Activated gamma-delta T cell treated with Interleukin-2 at 50 U/mL for 16 hours (primary cell): ENCODE measurements around the gene TUBA8.
"Not testable (repeated sequence)": the region's sequence is repeated elsewhere in the genome, so short reads cannot be mapped to it uniquely, and the experiment has no call there.

Source experiments
- DNase-seq: peaks from one replicate; pipeline ENCODE4 v3.0.0-alpha.2; 2020

Gene TUBA8

DNA sequence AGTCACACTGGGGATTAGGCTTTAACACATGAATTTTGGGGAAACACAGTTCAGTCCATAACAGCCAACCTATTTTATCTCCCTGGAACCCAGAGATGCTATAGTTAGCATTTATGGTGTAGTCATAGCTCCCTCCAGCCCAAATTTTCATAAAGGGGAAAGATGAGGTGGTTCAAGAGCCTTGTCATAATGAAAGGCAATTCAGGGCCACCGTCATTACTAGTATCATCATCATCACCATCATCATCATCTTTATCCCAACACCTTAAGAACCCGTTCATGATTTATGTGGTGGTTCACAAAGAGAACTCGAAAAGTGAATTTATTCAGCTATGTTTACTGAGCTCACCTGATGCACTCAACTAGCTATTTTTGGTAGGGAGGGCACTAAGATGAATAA is 2.4 kb upstream of the TUBA8 start:
- no peak for DNase-seq

DNA sequence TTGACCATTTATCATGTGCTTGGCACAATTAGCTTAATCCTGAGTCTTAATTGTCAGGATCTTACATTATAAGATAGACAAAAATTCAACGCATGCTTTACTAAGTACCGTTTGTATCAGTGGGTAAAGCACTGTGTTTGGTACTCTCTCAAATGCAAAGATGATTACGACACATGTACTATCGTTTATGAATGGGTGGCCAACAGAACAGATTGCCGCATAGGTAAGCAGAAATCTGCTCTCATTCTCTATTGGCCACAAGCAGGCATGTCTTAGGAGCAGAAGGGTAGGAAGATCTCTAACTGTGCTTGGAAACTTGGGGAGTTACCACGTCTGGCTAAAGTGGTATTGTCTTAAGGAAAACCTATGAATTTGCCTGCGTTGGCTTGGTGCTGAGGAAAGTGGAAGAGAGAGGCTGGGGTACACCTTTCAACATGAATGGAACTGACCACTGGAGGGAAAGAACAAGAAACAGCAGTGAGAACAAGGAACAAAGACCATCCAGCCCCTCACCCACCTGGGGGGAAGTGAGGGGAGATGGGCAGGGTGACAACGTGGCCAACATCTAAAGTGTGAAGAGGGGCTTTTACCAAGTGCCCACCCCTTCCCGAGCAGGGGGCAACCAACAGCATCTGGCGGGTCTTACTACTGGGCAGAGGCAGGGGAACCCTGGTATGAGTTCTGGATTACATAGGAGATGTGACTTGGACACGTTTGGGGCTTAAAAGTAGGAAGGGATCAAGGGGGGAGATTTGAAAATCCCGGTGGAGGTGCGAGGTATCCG is 1.0 kb upstream of the TUBA8 start:
- no peak for DNase-seq

DNA sequence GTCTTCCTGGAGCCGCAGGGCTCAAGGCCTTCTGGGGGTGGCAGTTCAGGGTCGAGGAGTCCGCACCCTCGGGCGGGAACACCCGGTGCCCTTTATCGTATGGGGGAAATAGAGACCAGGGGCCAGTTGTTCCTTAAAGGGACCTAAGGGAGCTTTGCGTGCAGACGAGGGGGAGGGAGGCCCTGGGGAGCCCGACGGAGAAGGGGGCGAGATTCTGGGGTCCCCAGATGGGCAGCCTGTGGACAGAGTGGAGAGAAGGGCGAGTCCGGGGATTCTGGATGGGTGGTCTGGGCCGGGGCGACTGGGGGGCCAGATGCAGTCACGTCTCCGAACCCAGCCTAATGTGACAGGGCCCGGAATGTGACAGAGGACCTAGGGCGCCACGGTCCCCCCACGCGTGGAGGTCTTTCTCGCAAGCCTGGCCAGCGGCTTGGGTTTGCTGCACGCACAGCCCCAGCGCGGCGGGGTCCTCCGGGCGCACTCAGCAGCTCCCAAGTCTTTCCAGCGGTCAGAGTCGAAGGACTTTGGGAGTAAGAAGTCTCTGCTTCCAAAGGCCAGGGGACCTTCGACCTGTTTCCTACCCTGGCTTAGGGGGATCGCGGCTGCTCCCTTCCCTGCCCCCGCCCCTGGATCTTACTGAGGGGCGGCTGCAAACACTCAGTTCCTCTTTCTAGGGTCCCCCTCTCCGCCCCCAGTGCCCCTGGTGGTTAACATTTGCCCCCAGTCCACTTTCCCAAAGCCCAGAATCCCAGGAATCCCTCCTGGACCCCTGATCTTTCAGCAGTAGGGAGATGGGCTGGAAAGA is 547 bp downstream of the TUBA8 start:
- DNase-seq = no peak

DNA sequence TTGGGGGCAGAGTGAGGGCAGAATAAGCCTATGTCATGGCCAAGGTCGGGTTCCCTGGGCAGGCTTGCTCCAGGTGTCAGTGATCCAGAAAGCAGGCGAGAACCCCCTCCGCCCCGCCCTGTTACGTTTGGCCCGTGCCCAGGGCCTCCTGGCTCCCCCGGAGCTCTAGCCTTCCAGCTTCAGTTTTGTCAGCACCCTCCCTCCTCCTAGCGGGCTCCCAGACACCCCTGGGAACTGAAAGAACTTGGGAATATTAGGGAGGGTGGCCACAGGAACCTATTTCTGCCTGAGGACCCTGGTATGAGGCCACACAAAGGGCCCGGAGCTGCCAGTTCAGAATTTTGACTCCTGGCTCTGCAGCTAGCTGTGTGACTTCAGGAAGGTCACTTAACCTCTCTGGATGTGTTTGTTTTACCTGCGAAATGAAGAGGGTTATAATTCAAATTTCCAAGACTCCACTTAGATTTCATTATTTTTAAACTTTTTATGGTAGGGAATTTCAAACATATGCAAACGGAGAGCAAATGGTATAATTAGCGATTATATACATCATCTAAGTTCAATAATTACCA is 1.2 kb downstream of the TUBA8 start:
- no peak for DNase-seq

DNA sequence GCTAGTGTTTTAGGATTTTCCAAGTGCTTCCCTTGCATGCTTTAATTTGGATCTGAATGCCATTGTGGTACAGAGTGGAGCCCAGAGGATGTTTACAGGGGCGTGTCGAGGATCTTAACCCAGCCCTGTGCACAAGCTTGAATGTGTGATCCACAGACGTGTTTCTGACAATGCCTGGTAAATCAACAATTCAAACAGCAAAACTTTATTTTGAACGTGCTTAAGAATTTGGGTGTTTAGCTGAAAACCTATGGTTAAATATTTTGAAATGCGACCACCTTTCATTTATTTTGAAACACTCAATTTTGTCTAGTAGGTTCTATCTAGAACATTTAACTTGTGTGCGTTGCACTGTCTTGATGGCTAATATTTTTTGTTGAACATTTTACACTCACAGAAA is 1.8 kb downstream of the TUBA8 start:
- DNase-seq = no peak

DNA sequence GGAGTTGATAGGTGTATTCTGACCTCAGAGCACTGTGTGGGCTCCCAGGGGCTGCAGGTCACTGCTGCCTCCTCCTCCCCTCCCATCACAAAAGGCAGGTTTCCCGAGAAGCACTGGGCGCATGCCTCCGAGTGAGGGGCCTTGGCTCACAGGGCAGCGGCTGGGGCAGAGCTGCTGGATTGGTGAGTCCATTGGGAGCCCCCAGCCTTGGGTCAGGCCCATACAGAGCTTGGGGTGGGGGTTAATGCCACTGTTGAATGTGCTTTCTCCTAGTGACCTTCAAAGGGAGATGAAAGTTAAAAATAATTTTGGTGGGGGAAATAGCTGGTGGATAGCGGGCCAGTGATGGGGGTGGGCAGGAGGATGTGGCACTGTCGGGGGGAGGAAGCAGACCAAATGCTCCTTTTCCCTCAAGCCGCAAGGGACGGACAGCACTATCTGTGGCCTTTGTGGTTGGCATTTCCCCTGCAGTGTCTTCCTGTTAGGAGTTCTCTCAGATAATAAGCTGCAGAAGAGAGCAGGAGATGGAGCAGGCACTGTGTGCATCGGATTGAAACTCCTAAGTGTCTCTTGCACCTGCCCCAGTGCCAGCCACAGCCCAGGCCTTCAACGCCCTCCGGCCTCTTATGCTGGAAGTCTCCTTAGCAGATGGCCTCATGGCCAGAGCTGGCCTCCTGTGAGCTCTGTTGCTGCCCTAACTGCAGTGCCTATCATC is 3.2 kb downstream of the TUBA8 start:
- no peak for DNase-seq

DNA sequence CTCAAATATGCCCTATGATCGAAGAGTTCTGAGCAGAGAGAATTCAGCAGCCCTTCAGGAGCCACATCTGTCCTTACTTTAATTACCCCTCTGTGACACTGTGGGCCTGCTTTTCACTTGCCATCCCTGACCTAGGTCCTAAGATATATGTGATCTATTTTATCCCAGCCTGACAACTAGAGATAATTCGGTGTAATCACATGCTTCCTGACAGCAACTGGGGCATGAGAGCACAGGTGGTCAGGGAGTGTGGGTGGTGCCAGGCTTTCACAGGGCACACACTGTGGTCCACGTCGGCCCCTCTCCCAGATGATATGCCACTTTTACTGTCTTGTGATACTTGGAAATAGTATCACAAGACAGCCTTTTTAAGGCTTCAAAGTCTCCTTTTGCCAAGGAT is 3.9 kb downstream of the TUBA8 start:
- no peak for DNase-seq

DNA sequence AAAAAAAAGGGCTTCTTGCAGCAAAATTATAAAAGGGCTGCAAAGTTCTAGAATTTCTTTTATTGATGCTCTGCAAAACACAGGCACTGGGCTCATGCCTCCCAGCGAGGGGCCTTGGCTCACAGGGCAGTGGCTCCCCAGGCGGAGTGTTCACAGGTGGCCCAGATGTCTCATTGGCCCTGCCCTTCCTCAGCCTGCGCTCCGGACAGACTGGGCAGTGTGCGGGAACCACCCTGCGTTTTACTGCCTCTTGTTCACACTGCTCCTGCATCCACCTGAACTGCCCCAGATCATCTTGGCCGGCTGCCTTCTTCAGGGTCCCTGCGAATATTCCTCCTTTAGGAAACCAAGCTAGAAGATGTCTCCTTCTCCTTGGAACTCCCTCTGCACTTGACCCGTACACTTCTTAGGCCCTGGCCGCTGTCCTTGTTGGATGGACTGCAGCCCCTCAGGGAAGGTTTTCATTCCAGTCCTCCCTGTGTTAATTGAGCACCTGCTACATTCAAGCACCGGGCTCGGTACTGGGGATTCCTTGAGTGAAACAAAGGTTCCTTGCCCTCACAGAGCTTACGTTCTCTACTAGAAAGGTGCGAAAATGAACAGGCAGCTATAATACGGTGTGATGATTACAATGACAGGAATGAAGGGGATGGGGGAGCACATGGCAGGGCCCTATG is 4.5 kb downstream of the TUBA8 start:
- DNase-seq = no peak

DNA sequence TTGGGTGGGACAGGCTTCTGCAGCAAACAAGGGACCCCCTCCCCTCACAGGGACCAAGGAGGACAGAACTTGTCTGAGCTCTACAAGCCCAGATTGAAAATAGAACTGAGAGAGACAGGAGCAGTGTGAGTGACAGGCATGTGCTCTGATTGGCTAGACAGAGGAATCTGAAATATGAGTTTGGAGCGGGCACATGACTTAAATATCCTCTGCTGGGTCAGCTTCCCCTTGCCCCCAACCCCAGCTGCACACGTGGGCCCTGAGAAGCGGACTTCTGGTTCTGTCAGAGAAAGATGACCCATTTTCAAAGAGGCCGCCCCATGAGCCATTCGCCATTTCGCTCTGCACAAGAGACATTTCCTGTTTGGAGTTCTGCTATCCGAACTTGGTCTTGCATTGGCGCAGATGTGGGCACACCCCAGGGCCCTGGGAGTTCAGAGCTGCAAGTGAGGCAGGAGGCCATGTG is 5.3 kb downstream of the TUBA8 start:
- no peak for DNase-seq

DNA sequence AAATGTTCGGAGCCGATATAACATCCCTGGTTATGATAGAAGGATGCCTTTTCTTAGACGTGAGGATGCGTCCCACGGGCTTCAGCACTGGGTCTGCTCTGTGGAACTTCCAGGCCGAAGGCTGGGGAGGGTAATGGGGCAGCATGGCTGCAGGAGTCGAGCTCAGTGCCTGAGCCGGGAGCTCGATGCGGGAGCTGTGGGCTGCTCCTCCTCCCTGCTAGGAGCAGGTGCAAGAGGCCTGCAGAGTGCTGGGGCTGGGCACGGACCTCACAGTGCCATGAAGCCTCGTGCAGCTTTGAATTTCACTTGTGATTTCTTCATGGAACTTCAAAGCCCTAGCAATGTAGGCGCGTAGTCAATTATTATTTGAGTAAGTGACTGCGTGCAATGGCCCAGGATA is 6.0 kb downstream of the TUBA8 start:
- no peak for DNase-seq

DNA sequence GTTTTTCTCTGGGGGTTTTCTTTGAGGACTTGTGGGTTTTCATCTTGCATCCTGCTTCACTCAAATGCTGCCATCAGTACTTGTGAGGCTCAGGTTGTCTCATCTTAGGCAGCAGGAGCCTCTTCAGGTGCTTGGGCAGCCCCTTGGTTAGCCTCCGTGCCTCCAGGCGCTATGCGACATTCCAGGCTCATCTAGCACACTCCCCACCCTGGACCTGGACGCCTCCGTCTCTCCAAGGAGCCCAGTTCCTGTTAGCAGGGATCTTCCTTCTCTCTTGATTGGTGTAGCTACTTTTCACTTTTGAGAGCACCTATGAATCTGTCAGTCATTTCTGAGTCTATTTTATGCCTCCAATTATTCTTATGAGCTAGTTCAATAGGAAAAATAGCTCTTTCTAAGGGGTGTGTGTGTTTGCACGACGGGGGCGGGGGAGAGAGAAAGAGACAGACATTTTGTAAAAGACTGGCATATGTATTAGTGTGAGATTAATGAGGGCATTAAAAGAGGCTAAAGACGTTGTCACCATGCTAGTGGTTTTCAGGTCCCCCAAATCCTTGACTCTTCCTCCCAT is 7.8 kb downstream of the TUBA8 start:
- DNase-seq = no peak

DNA sequence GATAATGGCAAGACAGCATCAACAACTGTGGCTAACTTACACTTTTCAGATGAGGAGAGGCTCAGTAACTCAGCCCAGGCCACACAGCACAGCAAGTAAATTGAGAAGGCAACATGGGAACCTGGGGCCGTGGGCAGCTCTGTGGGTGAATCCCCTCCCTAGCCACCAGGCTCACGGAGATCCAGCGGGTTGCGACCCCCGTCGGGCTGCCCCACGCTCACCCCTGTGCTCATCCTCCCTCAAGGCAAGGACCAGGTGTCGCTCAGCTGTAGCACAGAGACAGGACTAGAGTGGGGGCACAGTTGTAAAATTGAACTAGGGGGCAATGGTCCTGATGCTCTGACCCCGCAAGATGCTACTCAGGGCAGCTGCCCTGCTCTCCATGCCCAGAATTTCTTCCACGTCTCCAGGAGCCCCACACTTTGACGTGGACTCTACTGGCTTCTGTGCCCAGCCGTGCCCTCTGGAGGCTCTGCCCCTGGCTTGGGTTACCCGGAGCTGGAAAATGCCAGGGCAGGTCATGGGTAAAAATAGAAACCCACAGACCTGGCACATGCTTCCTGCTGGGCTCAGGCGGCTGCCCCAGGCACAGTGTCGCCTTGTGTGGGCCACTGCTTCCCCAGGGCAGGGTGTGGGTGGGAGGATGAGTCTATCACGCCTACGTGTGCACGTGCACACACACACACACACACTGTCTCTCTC is 9.0 kb downstream of the TUBA8 start:
- no peak for DNase-seq

DNA sequence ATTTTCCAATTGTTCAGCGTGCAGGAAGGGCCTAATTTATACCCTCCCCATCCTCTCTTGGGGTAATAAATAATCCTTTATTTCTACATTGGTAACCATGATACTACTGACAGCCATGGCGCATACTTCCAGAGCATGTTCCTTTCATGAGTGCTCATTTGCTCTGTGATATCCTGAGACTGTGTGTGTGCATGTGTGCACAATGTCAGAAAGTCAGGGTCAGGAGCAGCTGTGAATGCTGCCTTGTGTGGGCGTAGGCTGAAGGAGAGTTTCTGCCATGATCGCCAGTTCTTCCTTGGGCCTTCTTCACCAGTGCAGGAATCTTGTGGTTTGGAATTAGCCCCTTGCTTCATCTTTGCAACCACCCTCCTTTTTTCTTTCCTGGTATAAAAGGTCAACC is 10.2 kb downstream of the TUBA8 start:
- no peak for DNase-seq

DNA sequence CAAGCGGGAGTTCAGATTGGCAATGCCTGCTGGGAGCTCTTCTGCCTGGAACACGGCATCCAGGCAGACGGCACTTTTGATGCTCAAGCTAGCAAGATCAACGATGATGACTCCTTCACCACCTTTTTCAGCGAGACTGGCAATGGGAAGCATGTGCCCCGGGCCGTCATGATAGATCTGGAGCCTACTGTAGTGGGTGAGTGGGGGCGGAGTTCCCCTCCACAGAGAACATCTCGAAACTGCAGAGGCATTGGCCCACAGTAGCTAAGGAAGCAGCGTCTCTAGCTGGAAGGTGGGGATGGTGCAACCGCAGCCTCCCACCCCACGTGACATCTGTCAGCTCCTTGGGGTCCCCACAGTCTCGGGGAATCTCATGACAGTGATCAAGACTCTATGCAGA is 10.9 kb downstream of the TUBA8 start:
- no peak for DNase-seq

DNA sequence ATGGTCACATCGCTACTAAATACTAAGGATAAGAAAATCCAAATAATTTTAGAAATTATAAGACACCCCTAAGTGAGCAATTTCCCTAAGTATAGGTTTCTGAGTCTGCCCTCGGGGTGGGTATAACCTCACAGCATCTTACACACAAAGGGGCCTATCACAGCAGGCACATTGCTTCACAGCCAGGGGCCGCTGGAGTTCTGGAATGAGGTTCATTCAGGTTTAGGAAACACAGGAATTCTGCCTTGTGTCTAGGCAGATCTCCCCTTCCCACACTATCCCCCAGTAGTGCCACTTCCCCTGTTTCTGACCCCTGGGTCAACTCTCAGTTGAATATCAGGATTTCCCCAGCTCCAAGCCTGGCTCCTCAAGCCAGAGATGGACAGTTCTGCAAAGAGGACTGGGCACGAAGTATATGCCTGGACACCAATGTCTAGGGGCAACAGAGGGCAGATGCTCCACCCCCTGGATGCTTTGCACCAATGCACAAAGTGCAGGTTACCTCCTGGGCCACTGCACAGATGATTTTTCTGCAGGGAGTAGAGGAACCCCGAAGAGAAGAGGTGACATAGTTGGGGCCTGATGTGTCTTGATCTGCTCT is 11.4 kb downstream of the TUBA8 start:
- no peak for DNase-seq

DNA sequence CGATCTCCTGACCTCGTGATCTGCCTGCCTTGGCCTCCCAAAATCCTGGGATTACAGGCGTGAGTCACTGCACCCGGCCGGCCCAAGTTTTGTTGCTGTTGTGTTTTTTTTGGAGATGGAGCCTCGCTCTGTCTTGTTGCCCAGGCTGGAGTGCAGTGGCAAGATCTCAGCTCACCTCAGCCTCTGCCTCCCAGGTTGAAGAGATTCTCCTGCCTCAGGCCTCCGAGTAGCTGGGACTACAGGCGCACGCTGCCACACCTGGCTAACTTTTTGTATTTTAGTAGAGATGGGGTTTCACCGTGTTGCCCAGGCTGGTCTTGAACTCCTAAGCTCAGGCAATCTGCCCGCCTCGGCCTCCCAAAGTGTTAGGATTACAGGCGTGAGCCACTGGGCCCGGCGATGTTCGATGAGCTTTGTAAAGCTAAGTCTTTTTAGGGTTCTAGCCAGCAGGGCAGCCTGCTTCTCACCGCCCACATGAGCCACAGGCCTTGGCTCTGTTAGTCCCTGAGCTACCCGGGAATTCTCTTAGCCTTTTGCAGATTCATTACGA is 12.9 kb downstream of the TUBA8 start:
- DNase-seq = not testable (repeated sequence)

DNA sequence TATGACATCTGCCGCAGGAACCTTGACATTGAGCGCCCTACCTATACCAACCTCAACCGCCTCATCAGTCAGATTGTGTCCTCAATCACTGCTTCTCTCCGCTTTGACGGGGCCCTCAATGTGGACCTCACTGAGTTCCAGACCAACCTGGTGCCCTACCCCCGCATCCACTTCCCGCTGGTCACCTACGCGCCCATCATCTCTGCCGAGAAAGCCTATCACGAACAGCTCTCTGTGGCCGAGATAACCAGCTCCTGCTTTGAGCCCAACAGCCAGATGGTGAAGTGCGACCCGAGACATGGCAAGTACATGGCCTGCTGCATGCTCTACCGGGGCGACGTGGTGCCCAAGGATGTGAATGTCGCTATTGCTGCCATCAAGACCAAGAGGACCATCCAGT is 16.0 kb downstream of the TUBA8 start:
- DNase-seq = no peak

DNA sequence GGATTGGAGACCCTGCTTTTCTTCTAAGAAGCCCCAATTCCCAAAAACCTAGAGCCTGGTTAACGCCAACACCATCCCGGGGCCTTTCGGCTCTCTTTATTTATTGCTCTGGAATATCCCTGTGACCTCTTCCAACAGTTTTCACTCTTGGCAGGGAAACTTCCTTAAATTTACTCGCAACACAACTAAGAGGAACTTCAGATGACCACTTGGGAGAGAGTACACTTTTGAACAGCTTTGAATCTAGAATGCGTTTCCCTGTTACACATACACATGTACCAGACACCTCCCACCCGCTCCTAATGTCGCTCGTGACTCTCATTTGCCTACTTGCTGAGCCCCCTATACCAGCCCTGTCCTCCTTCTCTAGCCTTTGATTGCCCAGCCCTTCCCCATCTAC is 19.4 kb downstream of the TUBA8 start:
- DNase-seq = no peak

DNA sequence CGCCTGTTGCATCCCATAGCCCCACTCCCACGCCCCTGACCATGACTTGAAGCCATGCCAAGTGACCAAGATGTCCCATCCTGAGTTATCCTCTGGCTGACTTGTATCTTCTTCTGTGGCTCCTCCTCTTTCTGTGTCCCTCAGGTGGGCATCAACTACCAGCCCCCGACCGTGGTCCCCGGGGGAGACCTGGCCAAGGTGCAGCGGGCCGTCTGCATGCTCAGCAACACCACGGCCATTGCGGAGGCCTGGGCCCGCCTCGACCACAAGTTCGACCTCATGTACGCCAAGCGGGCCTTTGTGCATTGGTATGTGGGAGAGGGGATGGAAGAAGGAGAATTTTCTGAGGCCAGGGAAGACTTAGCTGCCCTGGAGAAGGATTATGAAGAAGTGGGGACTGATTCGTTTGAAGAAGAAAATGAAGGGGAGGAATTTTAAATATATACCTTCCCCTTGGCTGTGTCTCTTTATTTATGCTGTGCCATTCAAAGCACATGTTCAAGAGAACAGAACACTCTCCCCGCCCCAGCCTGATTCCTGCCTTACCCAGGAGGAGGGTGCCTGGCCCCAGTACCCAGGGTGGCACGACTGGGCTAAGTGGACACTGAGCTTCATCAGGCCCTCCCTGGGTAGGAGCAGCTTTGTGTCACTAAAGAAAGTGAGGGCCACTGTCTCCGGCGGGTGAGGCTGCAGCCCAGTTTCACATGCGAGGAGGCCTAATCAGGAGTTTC is 20.3 kb downstream of the TUBA8 start:
- DNase-seq = no peak

DNA sequence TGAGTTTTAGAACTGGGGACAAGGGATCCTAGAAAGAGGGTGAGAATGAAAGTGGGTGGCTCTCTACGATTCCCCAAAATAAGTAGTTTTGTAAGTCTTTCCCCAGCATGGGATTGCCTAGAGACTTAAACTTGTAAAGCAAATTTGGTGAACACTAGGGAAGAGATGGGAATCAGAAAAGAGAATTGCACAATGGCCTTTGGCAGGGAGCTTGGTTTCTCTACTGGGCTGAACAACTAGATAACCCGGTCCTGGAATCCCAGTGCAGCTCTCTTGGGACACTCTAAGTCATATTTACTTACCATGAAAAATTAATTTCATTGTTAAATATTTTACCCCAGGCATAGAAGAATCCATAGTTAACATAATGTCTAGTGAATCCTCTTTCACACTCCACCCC is 22.8 kb downstream of the TUBA8 start:
- DNase-seq = no peak
